Smooth muscle cell (in vitro differentiated cells): ENCODE data around the gene DYNLL1. TPM values are rescaled to one million over a fixed set of nuclear protein-coding genes. Genes with fewer than 3 reads are reported as not detected.
"Not testable (repeated sequence)": the region's sequence is repeated elsewhere in the genome, so short reads cannot be mapped to it uniquely, and the experiment has no call there.

Experiments used
- DNase-seq: peaks from one replicate; lab custom pipeline; 2025; ENCODE audit not compliant: unreplicated experiment; lab: John Stamatoyannopoulos, UW
- H2AFZ ChIP-seq: fragments of 200-600 bp; sonication (generic); 2 replicates; pipeline ENCODE4 v1.6.0; 2016; ENCODE audit warnings: antibody characterized with exemption, low read depth, mild to moderate bottlenecking
- H3F3A ChIP-seq: fragments of 200-600 bp; sonication (generic); 2 replicates; pipeline ENCODE4 v1.6.0; 2017; ENCODE audit warnings: antibody characterized with exemption, low read depth
- H3K27ac ChIP-seq: fragments of 200-600 bp; sonication (generic); 2 replicates; pipeline ENCODE4 v1.5.1; 2016; ENCODE audit warnings: low read depth, mild to moderate bottlenecking
- H3K27me3 ChIP-seq: fragments of 200-600 bp; sonication (generic); 2 replicates; pipeline ENCODE4 v1.6.1; 2016; ENCODE audit warnings: low read depth, mild to moderate bottlenecking
- H3K36me3 ChIP-seq: fragments of 200-600 bp; sonication (generic); 2 replicates; pipeline ENCODE4 v1.5.1; 2016; ENCODE audit warnings: low read depth
- H3K4me1 ChIP-seq: fragments of 200-600 bp; sonication (generic); 2 replicates; pipeline ENCODE4 v1.5.1; 2016; ENCODE audit warnings: low read depth
- H3K4me2 ChIP-seq: fragments of 200-600 bp; sonication (generic); 2 replicates; pipeline ENCODE4 v1.6.0; 2016; ENCODE audit warnings: mild to moderate bottlenecking
- H3K4me3 ChIP-seq: fragments of 200-600 bp; sonication (generic); 2 replicates; pipeline ENCODE4 v1.5.1; 2016; ENCODE audit warnings: mild to moderate bottlenecking
- H3K79me2 ChIP-seq: fragments of 200-600 bp; sonication (generic); 2 replicates; pipeline ENCODE4 v1.6.0; 2016; ENCODE audit warnings: low read depth, mild to moderate bottlenecking
- H3K9ac ChIP-seq: fragments of 200-600 bp; sonication (generic); 2 replicates; pipeline ENCODE4 v1.6.0; 2016; ENCODE audit warnings: low read depth
- H3K9me3 ChIP-seq: fragments of 200-600 bp; sonication (generic); replicated peaks from 2 replicates; pipeline ENCODE4 v1.5.1; 2016; ENCODE audit warnings: low read depth
- H4K20me1 ChIP-seq: fragments of 200-600 bp; sonication (generic); 2 replicates; pipeline ENCODE4 v1.6.0; 2016; ENCODE audit warnings: low read depth
- CTCF ChIP-seq: fragments of 200-600 bp; sonication (generic); IDR thresholded peaks from 2 replicates; pipeline ENCODE4 v1.5.1; 2017; ENCODE audit warnings: borderline replicate concordance, mild to moderate bottlenecking, antibody characterized with exemption; ENCODE audit not compliant: insufficient read depth, poor library complexity, severe bottlenecking
- WGBS: methylation state at CpG from one replicate; pipeline ENCODE4 v1.1.7; 2016; ENCODE audit warnings: low lambda C conversion rate; 5-methylcytosine and 5-hydroxymethylcytosine counted together
- polyA plus RNA-seq: library from polyadenylated mRNA; unstranded; fragments of >200 nt; fragmentation: Nextera tagmentation; extraction: Ambion mirVana; gene quantifications from 2 replicates; pipeline ENCODE4 v1.2.1, GENCODE V29; 2016
- total RNA-seq: library from RNA; depleted of rRNA; stranded (reverse); fragments of >200 nt; gene quantifications from 2 replicates; pipeline ENCODE4 v1.2.3, GENCODE V29; 2014

Gene DYNLL1
- total RNA-seq = 403 and 502 TPM in 2 replicates
- 497 and 616 TPM in 2 replicates for polyA plus RNA-seq

DNA sequence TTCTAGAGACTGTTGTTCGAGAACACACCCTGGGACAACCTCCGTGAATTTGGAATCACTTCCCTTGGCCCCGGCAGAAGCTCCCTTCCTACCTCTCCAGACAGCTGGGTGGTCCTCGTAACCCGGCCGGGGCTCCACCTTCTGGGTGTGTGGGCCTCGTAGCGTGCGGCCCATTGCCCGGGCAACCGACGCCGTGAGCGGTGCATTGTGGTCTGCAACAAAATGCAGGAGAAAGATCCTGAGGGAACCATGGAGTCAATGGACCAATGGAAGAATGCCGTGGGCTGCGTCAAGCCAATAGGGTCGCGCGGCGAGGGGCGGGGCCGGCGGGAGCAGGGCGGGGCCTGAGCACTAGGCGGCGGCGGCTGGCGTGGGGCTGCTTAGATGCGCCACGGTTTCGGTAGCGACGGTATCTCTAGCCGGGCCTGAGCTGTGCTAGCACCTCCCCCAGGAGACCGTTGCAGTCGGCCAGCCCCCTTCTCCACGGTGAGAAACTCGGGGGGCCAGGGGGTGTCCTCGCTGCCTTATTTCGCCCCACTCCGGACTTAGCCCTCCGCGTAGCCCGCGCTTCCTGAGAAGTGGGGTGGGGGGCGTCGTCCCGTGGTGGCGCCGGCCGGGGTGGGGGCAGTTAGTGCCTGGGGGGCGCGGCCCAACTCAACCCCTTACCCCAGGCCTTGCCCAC, at the start of gene DYNLL1:
DYNLL1 (plus strand) TSS at position 383 of the 682 bp plus-strand sequence. CDS start 309 bp downstream, outside the sequence.
- Histone ChIP-seq H3K36me3 (no peaks in the 10 kb centered on the region), H3K4me1 (peaks cover 24% of the 10 kb centered on the region), H3F3A (peaks cover 12% of the 10 kb centered on the region), H4K20me1 (peaks cover 18% of the 10 kb centered on the region), H3K79me2 (peaks cover 35% of the 10 kb centered on the region), H3K27ac (peak within 1 kb of the TSS; percentile 59), H3K4me2 (peak within 1 kb of the TSS; percentile 94), H3K4me3 (peak within 1 kb of the TSS; percentile 86), H3K27me3 (no peaks in the 10 kb centered on the region), H3K9me3 (no peaks in the 10 kb centered on the region), H3K9ac (peak within 1 kb of the TSS; percentile 78), H2AFZ (peak within 1 kb of the TSS; percentile 69)
- DNase-seq = peak; percentile 94
- no peak for TF ChIP-seq CTCF
- WGBS = under 1% methylated on average over 49 of the region's 53 CpGs

DNA sequence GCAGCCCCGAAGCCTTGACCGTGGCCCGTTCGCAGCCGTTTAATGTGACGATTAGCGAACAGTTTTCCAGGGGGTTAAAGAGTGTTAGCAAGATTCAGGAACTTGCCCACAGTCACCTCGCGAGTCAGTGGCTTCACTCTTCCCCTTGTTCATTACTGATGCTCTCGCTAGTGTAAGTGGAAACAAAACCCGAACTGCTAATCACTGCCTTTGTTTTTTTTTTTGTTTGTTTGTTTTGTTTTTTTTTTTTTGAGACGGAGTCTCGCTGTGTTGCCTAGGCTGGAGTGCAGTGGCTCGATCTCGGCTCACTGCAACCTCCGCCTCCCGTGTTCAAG, 49.1 kb upstream of the DYNLL1 start:
- H3K36me3 ChIP-seq, H3K27me3 ChIP-seq, DNase-seq, H3K4me1 ChIP-seq, H4K20me1 ChIP-seq, H3K9me3 ChIP-seq, H3F3A ChIP-seq: not testable (repeated sequence)
- 15% methylated on average over 17 of the region's 17 CpGs for WGBS
- Histone ChIP-seq H3K9ac (peak overlapping the region; percentile 90), H3K79me2 (peaks cover 62% of the 10 kb centered on the region), H3K4me2 (peak overlapping the region; percentile 94), H3K27ac (peak overlapping the region; percentile 89), H3K4me3 (peak overlapping the region; percentile 80), H2AFZ (peak overlapping the region; percentile 76)

DNA sequence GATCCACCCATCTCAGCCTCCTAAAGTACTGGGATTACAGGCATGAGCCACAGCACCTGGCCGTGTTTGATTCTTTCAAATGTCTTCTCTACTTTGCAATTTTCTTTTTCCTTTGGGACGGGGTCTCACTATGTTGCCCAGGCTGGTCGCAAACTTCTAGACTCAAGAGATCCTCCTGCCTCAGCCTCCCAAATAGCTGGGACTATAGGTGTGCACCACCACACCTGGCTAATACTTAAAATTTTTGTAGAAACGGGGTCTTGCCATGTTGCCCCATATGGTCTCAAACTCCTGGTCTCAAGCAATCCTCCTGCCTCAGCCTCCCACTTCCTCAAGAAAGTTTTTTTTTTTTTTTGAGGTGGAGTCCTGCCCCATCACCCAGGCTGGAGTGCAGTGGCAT, 47.9 kb upstream of the DYNLL1 start:
- H3K4me2 ChIP-seq = no peak overlapping the region

DNA sequence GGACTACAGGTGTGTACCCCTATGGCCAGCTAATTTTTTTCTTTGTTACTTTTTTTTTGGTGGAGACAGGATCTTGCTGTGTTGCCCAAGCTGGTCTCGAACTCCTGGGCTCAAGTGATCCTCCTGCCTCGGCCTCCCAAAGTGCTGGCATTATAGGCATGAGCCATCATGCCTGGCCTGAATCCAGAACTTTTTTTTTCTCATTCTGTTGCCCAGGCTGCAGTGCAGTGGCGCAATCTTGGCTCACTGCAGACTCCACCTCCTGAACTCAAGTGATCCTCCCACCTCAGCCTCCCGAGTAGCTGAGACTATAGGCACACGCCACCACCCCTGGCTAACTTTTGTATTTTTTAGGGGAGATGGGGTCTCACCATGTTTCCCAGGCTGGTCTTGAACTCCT, 43.4 kb upstream of the DYNLL1 start:
- H3K27ac ChIP-seq, H3K4me2 ChIP-seq, H3K27me3 ChIP-seq, H3F3A ChIP-seq, H2AFZ ChIP-seq, H3K36me3 ChIP-seq, H3K9me3 ChIP-seq, DNase-seq, H3K9ac ChIP-seq, H3K4me1 ChIP-seq, H3K4me3 ChIP-seq: not testable (repeated sequence)
- WGBS = 94% methylated on average over 5 of the region's 5 CpGs
- H4K20me1 ChIP-seq = peaks cover 22% of the 10 kb centered on the region
- peaks cover 24% of the 10 kb centered on the region for H3K79me2 ChIP-seq

More for the DNA sequence above, 47.9 kb upstream of the DYNLL1 start:
- no peak overlapping the region for H3K27ac ChIP-seq
- no peak overlapping the region for H3K9ac ChIP-seq
- H3K79me2 ChIP-seq = peaks cover 58% of the 10 kb centered on the region
- peaks cover 8% of the 10 kb centered on the region for H4K20me1 ChIP-seq
- no peaks in the 10 kb centered on the region for H3K27me3 ChIP-seq
- DNase-seq = no peak
- no peaks in the 10 kb centered on the region for H3K9me3 ChIP-seq
- H3K4me1 ChIP-seq = peaks cover 9% of the 10 kb centered on the region
- H3K36me3 ChIP-seq = no peaks in the 10 kb centered on the region
- H3F3A ChIP-seq = peaks cover 7% of the 10 kb centered on the region
- TF ChIP-seq CTCF = no peak
- no peak overlapping the region for H2AFZ ChIP-seq
- 97% methylated on average over 4 of the region's 4 CpGs for WGBS
- peak overlapping the region; percentile 80 for H3K4me3 ChIP-seq
